HG02610 (cell line): ENCODE results near the gene MAMDC2.

ENCODE experiments used
- ATAC-seq: cut with Tn5 transposase; IDR thresholded peaks from one replicate; pipeline ENCODE4 v1.9.1; 2021; ENCODE audit warnings: mild to moderate bottlenecking, moderate library complexity; ENCODE audit not compliant: unreplicated experiment

Gene MAMDC2, protein sequence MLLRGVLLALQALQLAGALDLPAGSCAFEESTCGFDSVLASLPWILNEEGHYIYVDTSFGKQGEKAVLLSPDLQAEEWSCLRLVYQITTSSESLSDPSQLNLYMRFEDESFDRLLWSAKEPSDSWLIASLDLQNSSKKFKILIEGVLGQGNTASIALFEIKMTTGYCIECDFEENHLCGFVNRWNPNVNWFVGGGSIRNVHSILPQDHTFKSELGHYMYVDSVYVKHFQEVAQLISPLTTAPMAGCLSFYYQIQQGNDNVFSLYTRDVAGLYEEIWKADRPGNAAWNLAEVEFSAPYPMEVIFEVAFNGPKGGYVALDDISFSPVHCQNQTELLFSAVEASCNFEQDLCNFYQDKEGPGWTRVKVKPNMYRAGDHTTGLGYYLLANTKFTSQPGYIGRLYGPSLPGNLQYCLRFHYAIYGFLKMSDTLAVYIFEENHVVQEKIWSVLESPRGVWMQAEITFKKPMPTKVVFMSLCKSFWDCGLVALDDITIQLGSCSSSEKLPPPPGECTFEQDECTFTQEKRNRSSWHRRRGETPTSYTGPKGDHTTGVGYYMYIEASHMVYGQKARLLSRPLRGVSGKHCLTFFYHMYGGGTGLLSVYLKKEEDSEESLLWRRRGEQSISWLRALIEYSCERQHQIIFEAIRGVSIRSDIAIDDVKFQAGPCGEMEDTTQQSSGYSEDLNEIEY

DNA sequence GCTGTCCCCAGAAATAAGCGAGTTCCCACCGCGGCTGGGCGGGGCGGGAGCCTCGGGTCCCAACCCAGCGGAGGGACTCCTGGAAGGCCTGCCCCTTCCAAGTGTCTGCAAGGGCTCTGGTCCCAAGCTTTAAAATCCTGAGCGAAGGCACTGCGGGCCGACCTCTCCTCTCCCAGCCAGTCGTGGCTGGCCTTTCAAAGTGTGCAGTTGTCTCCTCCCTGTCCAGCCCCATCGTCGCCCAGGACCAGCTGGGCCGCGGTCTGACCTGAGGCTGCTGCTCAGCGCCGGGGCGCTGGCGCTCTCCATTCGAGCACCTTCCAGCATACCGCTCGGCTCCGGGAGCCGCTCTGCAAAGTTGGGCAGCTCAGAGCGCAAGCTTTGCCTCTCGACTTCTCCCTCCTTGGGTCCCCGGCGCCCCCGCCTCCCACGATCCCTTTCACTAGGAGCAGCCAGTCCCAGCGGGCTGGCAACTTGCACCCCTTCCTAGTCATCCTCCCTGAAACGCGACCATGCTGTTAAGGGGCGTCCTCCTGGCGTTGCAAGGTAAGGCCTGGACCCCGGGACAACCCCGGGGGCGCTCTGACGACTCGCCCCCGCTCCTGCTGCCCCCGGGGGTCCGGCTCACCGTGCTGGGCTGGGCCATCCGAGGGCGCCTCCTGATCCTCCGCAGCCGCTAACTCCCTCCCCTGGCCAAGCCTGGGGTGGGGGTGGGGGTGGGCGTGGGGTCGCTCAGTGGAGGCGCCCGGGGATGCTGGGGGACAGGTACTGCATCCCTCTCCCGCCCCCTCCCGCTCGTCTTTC, at the start of gene MAMDC2:
Gene MAMDC2, plus strand, starts transcription at position 160 of the 801 bp plus-strand sequence. Its CDS starts 350 bp downstream, at position 510.
- no peak for ATAC-seq

DNA sequence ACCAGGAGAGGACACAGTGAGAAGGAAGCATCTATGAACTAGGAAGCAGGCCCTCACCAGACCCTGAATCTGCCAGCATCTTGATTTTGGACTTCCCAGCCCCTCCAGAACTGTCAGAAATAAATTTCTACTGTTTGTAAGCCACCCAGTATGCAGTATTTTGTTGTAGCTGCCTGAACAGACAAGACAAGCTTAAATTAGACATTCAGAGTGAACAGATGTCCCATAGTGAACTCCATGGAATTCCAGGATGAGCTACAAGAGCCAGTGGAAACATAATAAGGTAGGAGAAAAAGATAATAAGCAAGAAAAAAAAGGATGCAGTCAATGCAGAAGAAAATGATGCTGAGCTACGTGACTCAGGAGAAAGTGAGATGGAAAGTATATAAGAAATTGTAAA, 47.8 kb upstream of the MAMDC2 start:
- ATAC-seq = no peak

DNA sequence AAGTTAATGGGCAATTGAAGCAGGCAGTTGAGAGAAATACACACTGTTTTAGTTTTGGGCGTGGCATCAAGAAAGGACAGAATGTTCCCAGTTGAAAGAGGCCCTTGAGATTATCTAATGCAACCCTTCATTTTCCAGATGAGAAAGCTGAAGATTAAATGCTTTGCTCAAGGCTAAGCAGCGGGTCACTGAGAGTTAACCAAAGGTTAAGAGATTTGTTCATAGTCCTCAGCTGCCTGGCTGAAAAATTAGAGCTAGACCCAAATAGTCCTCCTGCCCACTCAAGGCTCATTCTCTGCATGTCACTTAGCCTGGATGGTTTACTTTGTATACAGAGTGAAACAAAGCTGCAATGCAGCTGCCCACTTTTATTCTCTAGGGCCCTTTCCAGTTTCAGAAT, 46.7 kb upstream of the MAMDC2 start:
- no peak for ATAC-seq

DNA sequence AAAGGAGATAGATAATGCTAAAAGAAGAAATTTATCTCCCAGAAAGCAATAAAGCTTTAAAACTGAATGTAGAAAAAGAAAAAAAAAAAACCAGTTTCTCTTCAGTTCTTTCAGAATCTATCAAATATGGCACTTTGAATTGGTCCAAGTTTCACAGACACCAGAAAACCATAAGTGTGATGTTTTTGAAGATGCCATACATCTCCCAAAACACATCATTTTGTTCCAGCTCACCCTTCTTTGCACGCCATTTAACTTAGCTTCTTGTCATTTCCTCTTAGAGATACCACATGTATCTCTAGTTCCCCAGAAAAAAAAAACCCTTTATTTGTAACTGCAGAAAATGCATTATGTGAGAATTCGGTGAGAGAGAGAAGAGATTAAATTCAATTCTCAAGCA, 46.1 kb upstream of the MAMDC2 start:
- no peak for ATAC-seq

DNA sequence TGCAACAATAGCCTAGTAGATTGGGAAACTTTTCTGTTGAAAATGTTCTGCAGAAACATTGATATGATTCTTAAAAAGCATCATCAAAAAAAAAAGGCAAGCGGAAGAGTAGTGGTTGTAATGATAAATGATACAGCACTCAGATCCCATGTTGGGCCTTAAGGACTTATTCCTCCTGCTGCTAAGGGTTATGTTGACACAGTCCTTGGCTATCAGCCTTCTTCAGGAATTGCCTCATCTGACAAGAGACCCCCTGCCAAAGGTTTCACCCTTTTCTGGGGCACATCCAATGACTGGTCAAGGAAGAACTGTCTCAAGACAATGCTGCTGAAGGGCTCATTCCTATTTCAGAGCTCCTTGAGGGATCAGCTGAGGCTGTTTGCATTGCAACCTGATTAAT, 44.3 kb upstream of the MAMDC2 start:
- ATAC-seq = no peak

DNA sequence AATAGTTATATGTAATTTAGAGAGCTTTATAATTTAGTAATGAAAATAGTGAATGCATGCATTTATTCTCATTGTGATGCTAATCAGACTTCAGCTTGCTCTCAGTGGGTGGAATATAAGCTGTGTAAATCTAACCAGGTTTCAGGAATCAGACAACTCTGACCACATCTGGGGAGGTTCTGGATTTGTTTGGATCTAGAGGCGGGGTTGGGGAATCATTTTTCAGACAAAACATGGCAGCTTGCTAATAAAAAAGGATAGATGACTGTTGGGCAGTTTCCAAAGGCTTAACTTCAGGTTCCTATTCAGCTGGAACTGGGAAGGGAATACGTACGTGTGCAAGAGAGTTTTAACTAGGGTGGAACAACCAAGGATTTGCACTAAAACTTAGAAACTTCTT, 43.2 kb upstream of the MAMDC2 start:
- no peak for ATAC-seq

DNA sequence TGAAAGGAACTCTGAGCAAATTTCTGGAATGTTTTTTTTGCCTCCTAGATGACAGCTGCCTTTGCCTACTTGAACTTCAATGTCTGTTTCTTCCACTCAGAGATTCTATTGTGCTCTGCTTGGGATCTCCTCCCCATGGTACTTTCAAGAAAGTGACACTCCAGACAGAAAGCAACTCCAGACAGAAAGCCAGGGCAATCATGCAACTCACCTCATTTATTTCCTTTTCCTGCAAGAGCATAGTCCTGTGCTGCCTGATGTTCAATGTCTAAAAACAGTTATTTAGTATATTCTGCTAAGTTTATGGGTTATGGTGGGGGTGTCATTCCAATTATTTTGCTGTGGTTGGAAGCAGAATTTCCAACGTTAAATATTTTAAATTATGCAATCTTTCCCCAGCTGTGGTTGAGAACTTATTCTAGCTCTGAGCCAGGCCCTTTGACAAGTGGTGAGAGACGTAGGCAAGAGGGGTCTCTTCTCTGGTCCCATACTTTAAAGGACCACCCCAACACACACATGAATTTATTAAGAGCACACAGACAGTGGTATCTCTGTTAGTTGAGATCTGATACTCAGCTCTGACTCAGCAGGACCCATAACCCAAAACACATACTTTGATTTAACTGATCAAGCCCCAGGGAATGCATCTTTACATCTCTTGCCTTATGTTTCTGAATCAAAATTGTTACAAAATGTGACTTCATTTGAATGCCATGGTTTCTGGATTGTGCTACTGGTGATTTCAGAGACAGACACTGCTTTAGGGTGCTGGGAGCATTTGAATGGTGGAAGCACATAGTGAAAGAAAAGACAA, 39.5 kb upstream of the MAMDC2 start:
- ATAC-seq = no peak

DNA sequence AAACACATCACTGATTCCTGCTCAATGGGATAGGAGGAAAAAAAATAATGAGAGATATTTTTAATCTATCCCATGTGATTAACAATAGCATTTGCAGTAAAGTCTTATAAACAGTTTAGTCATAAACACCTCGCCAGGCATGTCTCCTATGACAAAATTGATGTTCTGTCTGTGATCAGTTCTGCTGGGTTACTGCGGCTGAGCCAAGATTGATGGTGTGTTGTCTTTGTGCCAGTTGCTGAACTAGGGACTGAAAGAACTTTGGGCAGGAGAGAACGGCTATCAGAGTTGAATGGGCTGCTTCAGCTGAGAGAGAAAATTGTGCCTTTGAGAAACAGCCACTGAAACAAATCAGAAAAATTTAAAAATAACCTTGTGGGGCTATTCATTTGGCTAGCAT, 37.3 kb upstream of the MAMDC2 start:
- ATAC-seq = no peak

DNA sequence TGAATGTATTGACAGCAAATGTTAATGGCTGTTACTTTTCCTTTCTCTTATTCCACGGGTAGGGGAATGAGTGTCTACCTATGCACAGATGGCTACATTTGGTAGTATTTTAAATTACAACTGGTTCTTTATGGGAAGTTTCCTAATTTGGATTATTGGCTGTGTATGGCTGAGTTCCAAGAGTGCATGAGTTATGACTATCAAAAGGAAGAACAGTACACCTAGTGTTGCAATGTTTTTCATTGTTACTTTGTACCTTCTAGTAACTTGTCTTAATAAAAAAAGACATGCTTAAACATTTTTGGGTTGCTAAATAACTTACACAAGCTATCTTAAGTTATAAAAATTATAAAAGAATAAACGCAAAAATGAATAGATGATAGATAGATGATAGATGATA, 35.8 kb upstream of the MAMDC2 start:
- no peak for ATAC-seq

DNA sequence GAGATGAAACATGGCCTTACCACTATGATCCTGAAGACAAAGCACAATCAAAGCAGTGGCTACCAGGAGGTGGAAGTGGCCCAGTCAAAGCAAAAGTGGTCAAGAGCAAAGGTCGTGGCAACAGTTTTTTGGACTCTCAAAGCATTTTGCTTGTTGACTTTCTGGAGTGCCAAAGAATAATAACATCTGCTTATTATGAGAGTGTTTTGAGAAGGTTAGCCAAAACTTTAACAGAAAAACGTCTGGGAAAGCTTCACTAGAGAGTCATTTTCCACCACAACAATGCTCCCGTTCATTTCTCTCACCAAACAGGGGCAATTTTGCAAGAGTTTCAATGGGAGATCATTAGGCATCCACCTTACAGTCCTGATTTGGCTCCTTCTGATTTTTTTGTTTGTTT, 33.6 kb upstream of the MAMDC2 start:
- ATAC-seq = no peak

DNA sequence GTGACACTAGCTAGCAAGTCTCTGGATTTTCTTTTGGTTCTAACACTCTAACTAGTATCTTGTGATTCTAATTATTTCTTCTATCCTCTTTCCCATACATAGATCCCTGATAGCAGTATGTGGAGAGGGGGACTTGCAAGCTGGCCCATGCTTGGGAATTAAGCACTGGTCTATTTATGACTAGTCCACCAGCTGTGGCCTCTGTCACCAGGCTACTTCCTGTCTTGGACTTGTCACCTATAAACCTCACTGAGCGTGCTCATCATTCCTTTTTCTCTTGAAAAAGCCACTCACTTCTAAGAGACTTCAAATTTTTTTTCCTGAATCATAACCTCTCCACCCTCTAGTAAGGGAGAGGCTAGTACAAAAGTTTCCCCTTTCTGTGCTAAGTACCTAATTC, 32.3 kb upstream of the MAMDC2 start:
- ATAC-seq = no peak

DNA sequence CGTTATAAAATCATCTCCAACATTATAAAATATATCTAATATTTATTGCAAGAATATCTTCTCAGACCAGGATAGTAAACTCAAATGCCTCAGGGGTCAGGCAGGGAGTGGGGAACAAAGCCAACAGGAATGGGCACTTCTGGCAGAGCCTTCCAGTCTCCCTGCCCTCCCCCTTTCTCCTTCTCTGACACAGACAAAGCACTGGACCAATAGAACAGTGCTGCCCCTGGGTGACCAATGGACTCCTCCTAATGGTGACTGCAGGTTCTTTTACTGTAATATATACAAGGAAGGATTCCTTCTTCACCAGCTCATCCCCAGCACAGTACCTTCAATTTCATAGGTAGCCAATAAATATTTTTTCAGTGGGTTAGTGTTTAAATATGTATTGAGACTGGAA, 31.1 kb upstream of the MAMDC2 start:
- no peak for ATAC-seq

DNA sequence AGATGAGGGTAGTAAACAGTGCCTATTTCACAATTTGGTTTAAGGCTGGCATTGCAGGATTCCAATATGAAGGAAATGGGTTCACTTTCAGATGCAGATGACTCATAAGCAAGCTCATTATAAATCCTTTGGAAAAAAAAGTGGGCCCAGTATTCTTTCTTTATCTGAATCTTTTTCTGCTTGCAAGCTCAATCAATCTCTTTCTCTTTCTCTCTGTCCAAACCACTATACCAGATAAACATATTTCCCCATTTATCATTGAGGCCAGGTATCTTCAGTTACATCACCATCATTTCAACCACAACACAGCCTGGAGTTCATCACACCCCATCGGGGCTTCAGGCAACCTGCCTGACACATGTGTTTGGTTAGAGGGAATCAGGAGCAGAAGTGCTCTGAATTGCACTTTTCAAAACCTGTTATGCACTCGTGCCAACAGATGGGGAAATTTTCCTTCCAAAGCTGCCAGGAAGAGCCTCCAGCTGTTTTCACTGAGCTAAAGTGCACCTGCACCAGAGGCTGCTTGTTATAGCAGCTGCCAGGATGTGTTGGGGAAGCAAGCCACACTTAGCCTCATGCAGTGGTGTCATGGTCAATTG, 30.0 kb upstream of the MAMDC2 start:
- no peak for ATAC-seq

DNA sequence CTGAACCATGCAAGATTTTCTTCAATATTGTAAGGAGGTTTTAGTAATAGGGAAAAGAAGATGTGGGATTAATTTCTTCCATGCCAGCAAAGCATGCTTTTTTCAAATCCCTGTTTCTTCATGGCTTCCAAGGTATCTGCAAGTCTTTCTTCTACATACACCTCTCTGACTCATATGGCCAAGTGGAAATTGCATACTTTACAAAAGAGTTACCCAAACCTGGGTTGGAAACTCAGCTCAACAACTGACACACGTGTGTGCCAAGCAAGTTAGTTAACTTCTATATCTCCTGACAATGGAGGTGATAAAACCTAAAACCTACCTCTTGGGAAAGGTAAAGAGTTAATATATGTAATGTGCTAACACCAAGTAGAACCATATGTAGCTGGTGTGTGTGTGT, 28.5 kb upstream of the MAMDC2 start:
- no peak for ATAC-seq

DNA sequence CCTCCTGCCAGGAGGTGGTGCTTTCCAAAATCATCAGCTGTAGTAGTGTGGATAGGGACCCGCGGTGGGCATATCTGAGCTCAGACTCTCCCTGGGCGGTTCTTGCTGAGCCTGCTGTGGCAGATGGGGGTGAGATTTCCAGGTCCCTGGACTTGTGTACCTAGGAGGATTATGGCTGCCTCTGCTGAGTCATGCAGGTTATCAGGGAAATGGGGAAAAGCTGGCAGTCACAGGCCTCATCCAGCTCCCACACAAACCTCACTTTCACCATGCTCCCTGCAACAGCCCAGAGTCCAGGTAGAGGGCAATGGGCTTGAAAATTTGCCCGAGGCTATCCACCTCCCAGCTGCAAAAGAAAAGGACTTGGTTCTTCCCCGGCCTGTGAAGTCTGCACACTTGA, 23.4 kb upstream of the MAMDC2 start:
- ATAC-seq = no peak

DNA sequence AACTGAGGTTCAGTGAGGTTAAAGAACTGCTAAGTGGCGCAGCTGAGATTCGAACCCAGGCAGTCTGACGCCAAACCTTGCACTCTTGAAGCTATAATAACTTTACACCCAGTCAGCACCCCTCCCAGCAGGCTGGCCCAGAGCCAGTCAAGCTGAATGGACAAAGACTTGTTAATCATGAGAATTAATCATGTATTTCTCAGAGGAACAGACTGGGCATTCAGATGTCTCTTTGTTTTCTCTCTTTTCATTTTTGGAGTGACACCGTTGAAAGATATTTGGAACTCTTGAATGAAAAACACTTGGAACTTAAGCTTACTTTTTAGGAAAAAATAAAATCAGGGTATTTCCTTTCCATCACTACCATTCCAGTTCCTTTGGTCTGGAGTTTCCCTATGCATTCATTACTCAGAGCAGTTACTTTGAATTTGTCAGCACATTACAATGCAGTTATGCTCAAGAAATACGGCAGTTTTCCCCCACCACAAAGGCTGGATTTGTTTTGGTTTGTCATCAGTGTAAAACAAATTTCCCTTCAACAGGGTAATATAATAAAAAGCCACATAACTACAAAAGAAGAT, 22.6 kb upstream of the MAMDC2 start:
- no peak for ATAC-seq

DNA sequence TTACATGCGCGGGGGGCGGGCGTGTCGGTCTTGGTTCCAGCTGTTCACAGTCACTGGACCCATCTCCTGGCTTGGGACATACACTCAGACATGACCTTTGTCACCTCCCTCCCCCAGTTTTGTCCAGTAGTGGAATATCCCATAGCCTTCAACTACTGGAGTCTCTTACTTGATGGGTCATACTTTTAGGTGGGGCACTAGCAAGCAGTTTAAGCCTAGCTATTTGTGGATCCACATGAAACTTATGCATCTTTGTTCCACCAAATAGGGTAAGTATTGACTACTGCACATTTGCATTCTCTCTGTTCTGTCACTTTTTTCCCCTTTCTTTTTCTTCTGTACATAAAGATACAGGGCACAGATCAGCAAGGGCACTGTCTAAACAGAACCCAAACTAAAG, 15.4 kb upstream of the MAMDC2 start:
- ATAC-seq = no peak

DNA sequence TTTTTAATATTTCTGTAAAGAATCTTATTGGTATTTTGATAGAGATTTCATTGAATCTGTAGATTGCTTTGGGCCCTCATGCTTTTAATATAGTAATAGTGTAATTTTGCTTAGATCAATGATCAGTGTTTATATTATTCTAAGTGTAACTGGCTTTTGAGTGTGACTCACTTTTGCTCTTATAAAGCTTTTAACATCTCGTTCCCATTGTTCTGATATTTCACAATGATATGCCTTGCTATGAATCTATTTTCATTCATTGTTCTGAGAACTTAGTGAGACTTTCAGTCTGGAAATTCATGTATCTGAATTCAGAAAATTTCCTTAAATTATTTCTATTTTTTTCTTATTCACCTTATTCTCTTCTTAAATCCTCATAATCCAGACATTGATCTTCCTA, 13.5 kb upstream of the MAMDC2 start:
- ATAC-seq = no peak

DNA sequence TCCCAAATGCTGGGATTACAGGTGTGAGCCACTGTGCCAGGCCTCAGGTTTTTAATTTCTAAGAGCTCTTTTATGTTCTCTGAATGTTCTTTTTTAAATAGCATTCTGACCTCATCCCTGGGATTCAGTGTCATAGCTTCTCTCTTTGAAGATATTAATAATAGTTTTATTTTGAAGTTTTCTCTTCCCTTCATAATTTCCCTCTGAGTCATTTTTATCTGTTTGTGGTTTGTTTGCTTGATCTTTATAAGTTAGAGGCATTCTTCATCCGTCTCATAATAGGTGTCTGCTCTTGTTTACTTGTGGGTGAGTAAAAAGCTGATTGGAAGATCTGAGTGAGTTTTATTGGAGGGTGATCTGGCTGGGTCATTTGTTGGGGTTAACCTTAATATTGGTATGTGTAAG, 12.5 kb upstream of the MAMDC2 start:
- ATAC-seq = peak; percentile 83

DNA sequence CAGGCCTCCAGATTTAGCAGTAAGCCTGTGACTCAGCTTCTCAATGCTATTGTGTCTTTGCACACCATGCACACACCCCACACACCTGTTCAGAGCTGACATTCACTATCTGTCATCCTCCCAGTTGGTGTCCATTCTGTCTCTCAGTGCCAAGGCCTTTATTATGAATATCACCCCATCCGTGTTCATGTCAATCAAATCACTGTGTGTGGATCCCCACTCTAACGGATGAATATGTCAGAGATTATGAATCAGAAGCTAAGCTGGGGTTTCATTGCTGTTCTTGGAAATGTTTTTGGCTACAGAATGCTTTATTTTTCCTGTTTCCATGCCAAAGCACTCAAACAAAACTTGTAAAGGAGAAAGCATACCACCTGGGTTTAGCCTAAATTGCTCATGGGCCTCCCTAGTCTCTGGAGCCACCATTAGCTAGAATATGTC, 9.4 kb upstream of the MAMDC2 start:
- ATAC-seq = no peak
